HepG2 (cell line): ENCODE measurements around the gene ME2. TPM values are rescaled to one million over a fixed set of nuclear protein-coding genes. Genes with fewer than 3 reads are reported as not detected.

ENCODE experiments used
- ATAC-seq: fragments of 200-7000 bp; cut with Tn5 transposase; 3 replicates; pipeline ENCODE4 v1.9.1; 2020; ENCODE audit warnings: mild to moderate bottlenecking, moderate library complexity
- BruUV-seq: library from RNA; stranded (reverse); fragments of 400-500 nt; replicated peaks from 2 replicates; lab custom pipeline; 2021; lab: Mats Ljungman, UMichigan
- CTCF ChIA-PET: fragments of 300-600 bp; formaldehyde crosslinking; extraction: SDS; loops from one replicate; lab custom pipeline; 2021; ENCODE audit warnings: low total read pairs, inconsistent platforms, low intra/inter-chr PET ratio; lab: Yijun Ruan, JAX
- POLR2A ChIA-PET: fragments of 350-600 bp; sonication (Branson Sonifier 250); formaldehyde crosslinking; loops from one replicate; lab custom pipeline; 2020; ENCODE audit warnings: antibody characterized with exemption, inconsistent platforms; lab: Yijun Ruan, JAX
- DNase-seq: peaks from one replicate; pipeline ENCODE4 v3.0.0-alpha.2; 2015; ENCODE audit warnings: low spot score
- FAIRE-seq: peaks from 3 replicates; lab custom pipeline; 2011; peaks lifted over from hg19 to GRCh38; lab: Jason Lieb, UNC
- H2AFZ ChIP-seq: one replicate; pipeline ENCODE4 v1.6.1; 2011; ENCODE audit warnings: low read length, inconsistent platforms
- H3K27ac ChIP-seq: fragments of 300-600 bp; 3 replicates; pipeline ENCODE4 v1.8.0; 2011; ENCODE audit warnings: mixed run types, mild to moderate bottlenecking, mixed read lengths, low read length, inconsistent platforms; ENCODE audit not compliant: insufficient read depth; ENCODE audit errors: extremely low read length
- H3K27me3 ChIP-seq, 2 experiments: fragments of 200-600 bp in 1 of 2; 2 replicates in 1 of 2; 3 replicates in 1 of 2; pipeline versions ENCODE4 v1.6.0 to v1.8.0; 2011; ENCODE audit warnings: low read length in 2 of 2, mild to moderate bottlenecking in 2 of 2, moderate library complexity in 2 of 2, inconsistent platforms in 1 of 2; ENCODE audit not compliant: insufficient read depth in 2 of 2, control insufficient read depth in 1 of 2
- H3K36me3 ChIP-seq, 2 experiments: fragments of 200-600 bp in 1 of 2; replicated peaks in 1 of 2; 2 replicates in 1 of 2; 3 replicates in 1 of 2; pipeline versions ENCODE4 v1.5.1 to v1.8.0; 2011; ENCODE audit warnings: low read length in 2 of 2, inconsistent platforms in 1 of 2; ENCODE audit not compliant: insufficient read depth in 2 of 2, control insufficient read depth in 1 of 2
- H3K4me1 ChIP-seq: 2 replicates; pipeline ENCODE4 v1.5.1; 2012; ENCODE audit warnings: low read length, inconsistent platforms; ENCODE audit not compliant: insufficient read depth
- H3K4me2 ChIP-seq: 2 replicates; pipeline ENCODE4 v1.6.0; 2011; ENCODE audit warnings: low read depth, low read length, inconsistent platforms
- H3K4me3 ChIP-seq, 3 experiments: fragments of 200-600 bp in 1 of 3; sonication (generic), shearing (Covaris generic) in 1 of 3; replicated peaks in 1 of 3; 2 replicates each; pipeline ENCODE4 v1.5.1; 2011 to 2016; ENCODE audit warnings: low read length in 3 of 3, inconsistent platforms in 2 of 3, low read depth in 2 of 3, mild to moderate bottlenecking in 2 of 3, control low read depth in 1 of 3, mixed read lengths in 1 of 3; ENCODE audit not compliant: insufficient read depth in 1 of 3
- H3K79me2 ChIP-seq: one replicate; pipeline ENCODE4 v1.6.1; 2011; ENCODE audit warnings: low read length, inconsistent platforms; ENCODE audit not compliant: insufficient read depth
- H3K9ac ChIP-seq: 2 replicates; pipeline ENCODE4 v1.6.0; 2011; ENCODE audit warnings: mild to moderate bottlenecking, low read depth, low read length, inconsistent platforms; ENCODE audit not compliant: insufficient read depth
- H3K9me3 ChIP-seq: 2 replicates; pipeline ENCODE4 v1.5.1; 2012; ENCODE audit warnings: mild to moderate bottlenecking, low read length
- H4K20me1 ChIP-seq: 2 replicates; pipeline ENCODE4 v1.6.0; 2011; ENCODE audit warnings: inconsistent platforms, mild to moderate bottlenecking, low read length, moderate library complexity; ENCODE audit not compliant: insufficient read depth
- DMAP1 ChIP-seq: IDR thresholded peaks from 2 replicates; pipeline ENCODE4 v1.6.1; 2016
- ZBTB3 ChIP-seq: sonication (generic); formaldehyde crosslinking; IDR thresholded peaks from 2 replicates; pipeline ENCODE4 v1.4.0; 2020; ENCODE audit warnings: low read depth, mild to moderate bottlenecking, moderate library complexity, missing genetic modification reagents, borderline replicate concordance
- ZNF10 ChIP-seq: sonication (generic); formaldehyde crosslinking; IDR thresholded peaks from 2 replicates; pipeline ENCODE4 v1.4.0; 2020; ENCODE audit warnings: mild to moderate bottlenecking, low read depth, missing genetic modification reagents, borderline replicate concordance
- ZSCAN20 ChIP-seq: sonication (generic); formaldehyde crosslinking; IDR thresholded peaks from 2 replicates; pipeline ENCODE4 v1.4.0; 2020; ENCODE audit warnings: missing genetic modification reagents, mild to moderate bottlenecking, borderline replicate concordance
- WGBS: methylation state at CpG from one replicate; pipeline ENCODE4 v1.1.6; 2017; ENCODE audit warnings: low lambda C conversion rate; 5-methylcytosine and 5-hydroxymethylcytosine counted together
- in situ Hi-C: cut with HindIII; loops from 2 replicates; pipeline ENCODE4 v1.10.0; 2017; ENCODE audit warnings: low pct_unique_long_range_greater_than_20kb; ENCODE audit not compliant: extremely low pct_ligation_motif_present
- intact Hi-C: fragments of 100-400 bp; cut with micrococcal nuclease; formaldehyde crosslinking; loops from one replicate; pipeline ENCODE4 v1.10.0; 2022; ENCODE audit not compliant: unreplicated experiment
- polyA plus RNA-seq, 8 experiments: library from polyadenylated mRNA; depleted of rRNA in 3 of 8; stranded (reverse) in 7 of 8; unstranded in 1 of 8; fragments of >200 nt; fragmentation: Illumina TruSeq in 4 of 8; extraction: Trizol in 4 of 8; gene quantifications; 2 replicates each; pipeline versions ENCODE4 v1.2.1 to v1.2.3, GENCODE V29; 2011 to 2016; ENCODE audit warnings: low read depth in 4 of 8, missing spikeins in 1 of 8, mixed read lengths in 1 of 8; ENCODE audit not compliant: insufficient read depth in 1 of 8
- total RNA-seq, 5 experiments: library from RNA; depleted of rRNA; stranded (reverse); fragments of >200 nt; fragmentation: Illumina TruSeq; extraction: Trizol; gene quantifications; 2 replicates each; pipeline ENCODE4 v1.2.3, GENCODE V29; 2016; ENCODE audit warnings: low read depth in 1 of 5

Gene ME2
- total and polyA plus RNA-seq, 2 of the 13 experiments (the other 11 are each of a cell fraction or from before 2014, with no cell fraction given): 17.3 to 20.6 TPM

GRCh38 chr18:50928551-50928950 lies 49.6 kb downstream of the ME2 start:
- Histone ChIP-seq H3K4me1 (no peaks in the 10 kb centered on the region), H3K9ac (no peak overlapping the region), H4K20me1 (no peaks in the 10 kb centered on the region), H2AFZ (no peak overlapping the region), H3K27me3 (no peaks in the 10 kb centered on the region), H3K4me2 (no peak overlapping the region), H3K27ac (no peak overlapping the region), H3K4me3 (no peak overlapping the region), H3K79me2 (no peaks in the 10 kb centered on the region), H3K9me3 (no peaks in the 10 kb centered on the region), H3K36me3 (0 out of 5 replicates have a peak, but pooled peaks cover 0 to 2% of the 10 kb centered on the region in 2 experiments)
- no peak for TF ChIP-seq ZBTB3 (CRISPR knock-in tag)
- TF ChIP-seq DMAP1 (CRISPR knock-in tag): no peak
- in situ Hi-C loops: no loop called here
- no TSS peak for BruUV-seq
- ChIA-PET POLR2A (no interaction called here), CTCF (no interaction called here)
- no peak for FAIRE-seq
- intact Hi-C loops: no loop called here
- 95% methylated on average over 2 of the region's 2 CpGs for WGBS
- no peak for DNase-seq
- ATAC-seq: no peak

- Histone ChIP-seq H3K4me3 (no peak overlapping the region), H3K27me3 (no peaks in the 10 kb centered on the region), H3K4me2 (no peak overlapping the region), H3K9ac (no peak overlapping the region), H3K27ac (no peak overlapping the region), H2AFZ (no peak overlapping the region), H3K9me3 (no peaks in the 10 kb centered on the region), H3K79me2 (no peaks in the 10 kb centered on the region), H4K20me1 (no peaks in the 10 kb centered on the region), H3K36me3 (0 out of 5 replicates have a peak, but pooled peaks cover 0 to 1% of the 10 kb centered on the region in 2 experiments), H3K4me1 (no peaks in the 10 kb centered on the region)
- BruUV-seq: no TSS peak
- CTCF ChIA-PET: no interaction called here
- in situ Hi-C loops (no loop called here), intact Hi-C loops (no loop called here)
- no peak for TF ChIP-seq ZSCAN20 (CRISPR knock-in tag)
- TF ChIP-seq ZNF10 (CRISPR knock-in tag): no peak
- DNase-seq (no peak), ATAC-seq (no peak), FAIRE-seq (no peak)
- POLR2A ChIA-PET: no interaction called here
- WGBS: over 99% methylated on average over 5 of the region's 5 CpGs
These were observed 54.8 kb downstream of the ME2 start for GRCh38 chr18:50933684-50934083.
